Measurements from ENCODE around the gene HAUS8.

GRCh38 chr19:17110599-17110966, 35.3 kb upstream of the HAUS8 start:
- TF ChIP-seq POLR2A (IDR thresholded peaks at IDR 0.05) (no peak), CTCF (IDR thresholded peaks at IDR 0.05) (no peak)

All from body of pancreas (tissue), 4 donors.